HepG2 (cell line): Measurements from ENCODE around the gene TUBB. TPM values are rescaled to one million over a fixed set of nuclear protein-coding genes. Genes with fewer than 3 reads are reported as not detected.
A peak's percentile ranks its signal among the peaks of the same experiment; 100 is the strongest.

Experiments
- ATF1 ChIP-seq: IDR thresholded peaks from 2 replicates; pipeline ENCODE4 v1.6.1; 2016; ENCODE audit warnings: mild to moderate bottlenecking, control low read depth
- ATF7 ChIP-seq, 2 experiments: fragments of 450-650 bp in 1 of 2; sonication (generic) in 1 of 2; formaldehyde crosslinking in 1 of 2; IDR thresholded peaks; 2 replicates each; pipeline versions ENCODE4 v1.4.0 to v1.6.1; 2016 to 2020; ENCODE audit warnings: antibody characterized with exemption in 1 of 2, mild to moderate bottlenecking in 1 of 2, missing genetic modification reagents in 1 of 2
- ATF7-NPFF ChIP-seq: sonication (generic); formaldehyde crosslinking; IDR thresholded peaks from 2 replicates; pipeline ENCODE4 v1.8.1; 2023; ENCODE audit warnings: mild to moderate bottlenecking, low read depth, missing genetic modification reagents, moderate library complexity
- FOXJ3 ChIP-seq: sonication (generic); formaldehyde crosslinking; IDR thresholded peaks from 2 replicates; pipeline ENCODE4 v1.4.0; 2020; ENCODE audit warnings: missing genetic modification reagents, mild to moderate bottlenecking, borderline replicate concordance
- HCFC1 ChIP-seq: fragments of 150-350 bp; IDR thresholded peaks from 2 replicates; pipeline ENCODE4 v1.6.1; 2014; ENCODE audit warnings: low read depth, low read length
- JUND ChIP-seq: sonication (generic); formaldehyde crosslinking; IDR thresholded peaks from 2 replicates; pipeline ENCODE4 v1.8.0; 2022; ENCODE audit warnings: mild to moderate bottlenecking, missing genetic modification reagents
- KMT2A ChIP-seq: sonication (generic); formaldehyde crosslinking; IDR thresholded peaks from 2 replicates; pipeline ENCODE4 v1.4.0; 2020; ENCODE audit warnings: missing genetic modification reagents
- RFX5 ChIP-seq: IDR thresholded peaks from 2 replicates; pipeline ENCODE4 v1.6.1; 2011; ENCODE audit warnings: low read depth, low read length, improper control_type of control experiment
- RNF2 ChIP-seq: fragments of 450-650 bp; conservative IDR thresholded peaks from 2 replicates; pipeline ENCODE4 v1.6.1; 2016; ENCODE audit warnings: low read depth
- TAF15 ChIP-seq: fragments of 200-400 bp; formaldehyde crosslinking; IDR thresholded peaks from one replicate; pipeline ENCODE4 v1.6.1; 2018; ENCODE audit warnings: mild to moderate bottlenecking, low read depth, low read length; ENCODE audit not compliant: poor library complexity, severe bottlenecking
- TARDBP ChIP-seq: sonication (generic); formaldehyde crosslinking; IDR thresholded peaks from 2 replicates; pipeline ENCODE4 v1.8.0; 2022; ENCODE audit warnings: mild to moderate bottlenecking, missing genetic modification reagents
- TEAD3 ChIP-seq: optimal IDR thresholded peaks from 2 replicates; pipeline ENCODE3; 2016; ENCODE audit warnings: borderline replicate concordance
- ZFP36L1 ChIP-seq: sonication (generic); formaldehyde crosslinking; IDR thresholded peaks from 2 replicates; pipeline ENCODE4 v1.8.0; 2022; ENCODE audit warnings: mild to moderate bottlenecking, missing genetic modification reagents, moderate library complexity
- ZFP36L2 ChIP-seq: sonication (generic); formaldehyde crosslinking; IDR thresholded peaks from 2 replicates; pipeline ENCODE4 v1.4.0; 2020; ENCODE audit warnings: missing genetic modification reagents
- ZFYVE20 ChIP-seq: sonication (generic); formaldehyde crosslinking; IDR thresholded peaks from 2 replicates; pipeline ENCODE4 v1.8.0; 2023; ENCODE audit warnings: low read depth, mild to moderate bottlenecking, moderate library complexity, missing genetic modification reagents, borderline replicate concordance
- ZMYM3 ChIP-seq: sonication (generic); formaldehyde crosslinking; IDR thresholded peaks from 2 replicates; pipeline ENCODE4 v1.5.1; 2020; ENCODE audit warnings: mild to moderate bottlenecking, missing genetic modification reagents
- ZNF207 ChIP-seq: fragments of 450-650 bp; IDR thresholded peaks from 2 replicates; pipeline ENCODE4 v1.6.1; 2016; ENCODE audit warnings: antibody characterized with exemption, borderline replicate concordance
- ZNF260 ChIP-seq: sonication (generic); formaldehyde crosslinking; IDR thresholded peaks from 2 replicates; pipeline ENCODE4 v1.4.0; 2020; ENCODE audit warnings: missing genetic modification reagents, low read depth, mild to moderate bottlenecking, borderline replicate concordance
- ZNF350 ChIP-seq: sonication (generic); formaldehyde crosslinking; IDR thresholded peaks from 2 replicates; pipeline ENCODE4 v1.4.0; 2020; ENCODE audit warnings: mild to moderate bottlenecking, low read depth, missing genetic modification reagents, borderline replicate concordance
- ZNF672 ChIP-seq: sonication (generic); formaldehyde crosslinking; IDR thresholded peaks from 2 replicates; pipeline ENCODE4 v1.8.1; 2022; ENCODE audit warnings: missing genetic modification reagents
- ZNF839 ChIP-seq: sonication (generic); formaldehyde crosslinking; IDR thresholded peaks from 2 replicates; pipeline ENCODE4 v1.4.0; 2020; ENCODE audit warnings: missing genetic modification reagents, mild to moderate bottlenecking, borderline replicate concordance
- ZSCAN21 ChIP-seq: sonication (generic); formaldehyde crosslinking; IDR thresholded peaks from 2 replicates; pipeline ENCODE4 v1.8.0; 2022; ENCODE audit warnings: mild to moderate bottlenecking, missing genetic modification reagents, moderate library complexity, borderline replicate concordance
- polyA plus RNA-seq, 8 experiments: library from polyadenylated mRNA; depleted of rRNA in 3 of 8; stranded (reverse) in 7 of 8; unstranded in 1 of 8; fragments of >200 nt; fragmentation: Illumina TruSeq in 4 of 8; extraction: Trizol in 4 of 8; gene quantifications; 2 replicates each; pipeline versions ENCODE4 v1.2.1 to v1.2.3, GENCODE V29; 2011 to 2016; ENCODE audit warnings: low read depth in 4 of 8, missing spikeins in 1 of 8, mixed read lengths in 1 of 8; ENCODE audit not compliant: insufficient read depth in 1 of 8
- total RNA-seq, 5 experiments: library from RNA; depleted of rRNA; stranded (reverse); fragments of >200 nt; fragmentation: Illumina TruSeq; extraction: Trizol; gene quantifications; 2 replicates each; pipeline ENCODE4 v1.2.3, GENCODE V29; 2016; ENCODE audit warnings: low read depth in 1 of 5
- TF ChIP-seq, protein P1 (sequence below): sonication (generic); formaldehyde crosslinking; IDR thresholded peaks from 2 replicates; pipeline ENCODE4 v1.5.0; 2020; ENCODE audit warnings: missing genetic modification reagents
- TF ChIP-seq, protein P2 (sequence below): sonication (generic); formaldehyde crosslinking; IDR thresholded peaks from 2 replicates; pipeline ENCODE4 v1.8.0; 2022; ENCODE audit warnings: mild to moderate bottlenecking, missing genetic modification reagents, moderate library complexity
- TF ChIP-seq, protein P3 (sequence below): sonication (generic); formaldehyde crosslinking; IDR thresholded peaks from 2 replicates; pipeline ENCODE4 v1.4.0; 2020; ENCODE audit warnings: mild to moderate bottlenecking, missing genetic modification reagents
- TF ChIP-seq, protein P4 (sequence below): sonication (generic); formaldehyde crosslinking; IDR thresholded peaks from 2 replicates; pipeline ENCODE4 v1.8.0; 2023; ENCODE audit warnings: mild to moderate bottlenecking, missing genetic modification reagents

Gene TUBB
- total and polyA plus RNA-seq, 2 of the 13 experiments (the other 11 are each of a cell fraction or from before 2014, with no cell fraction given), result 911 to 1,163 TPM

DNA sequence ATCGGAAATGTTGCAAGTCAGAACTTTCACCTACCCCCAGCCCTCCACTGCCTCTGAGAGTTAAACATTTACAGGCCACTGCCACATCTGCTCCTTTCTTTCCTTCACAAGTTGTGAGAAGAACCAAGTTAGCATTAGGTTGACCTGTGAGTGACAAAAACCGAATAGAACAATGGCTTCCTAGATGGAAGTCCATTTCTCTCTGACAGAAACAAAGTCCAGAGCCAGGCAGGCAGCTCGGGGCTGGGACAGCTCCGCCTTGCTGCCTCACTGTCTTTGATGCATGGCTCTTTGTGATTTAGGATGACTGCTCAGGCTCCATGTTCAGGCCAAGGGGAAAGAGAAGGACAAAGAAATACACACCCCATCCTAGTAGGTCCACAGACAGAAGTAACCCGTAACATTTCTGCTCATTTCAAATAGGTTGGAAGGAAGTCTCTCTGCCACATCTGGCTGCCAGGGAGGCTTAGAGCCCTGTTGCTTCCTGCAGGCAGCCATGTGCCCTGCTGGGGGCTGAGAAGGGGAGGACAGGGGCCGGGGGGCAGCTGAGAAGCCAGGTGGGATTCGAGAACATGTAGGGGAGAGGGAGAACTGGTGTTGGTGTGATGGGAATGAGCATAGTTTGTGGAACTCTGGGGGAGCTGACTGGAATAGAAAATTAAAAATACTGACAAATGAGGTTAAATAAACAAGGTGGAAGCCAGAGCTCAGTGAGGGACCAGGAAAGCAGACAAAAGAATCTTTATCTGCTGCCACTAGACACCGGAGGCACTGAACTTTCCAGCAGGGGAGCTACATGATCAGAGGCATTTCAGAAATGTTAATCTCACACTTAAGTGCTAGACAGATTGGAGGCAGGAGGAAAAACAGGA is 43.7 kb downstream of the TUBB start (continued):
- TF ChIP-seq, protein P1, sequence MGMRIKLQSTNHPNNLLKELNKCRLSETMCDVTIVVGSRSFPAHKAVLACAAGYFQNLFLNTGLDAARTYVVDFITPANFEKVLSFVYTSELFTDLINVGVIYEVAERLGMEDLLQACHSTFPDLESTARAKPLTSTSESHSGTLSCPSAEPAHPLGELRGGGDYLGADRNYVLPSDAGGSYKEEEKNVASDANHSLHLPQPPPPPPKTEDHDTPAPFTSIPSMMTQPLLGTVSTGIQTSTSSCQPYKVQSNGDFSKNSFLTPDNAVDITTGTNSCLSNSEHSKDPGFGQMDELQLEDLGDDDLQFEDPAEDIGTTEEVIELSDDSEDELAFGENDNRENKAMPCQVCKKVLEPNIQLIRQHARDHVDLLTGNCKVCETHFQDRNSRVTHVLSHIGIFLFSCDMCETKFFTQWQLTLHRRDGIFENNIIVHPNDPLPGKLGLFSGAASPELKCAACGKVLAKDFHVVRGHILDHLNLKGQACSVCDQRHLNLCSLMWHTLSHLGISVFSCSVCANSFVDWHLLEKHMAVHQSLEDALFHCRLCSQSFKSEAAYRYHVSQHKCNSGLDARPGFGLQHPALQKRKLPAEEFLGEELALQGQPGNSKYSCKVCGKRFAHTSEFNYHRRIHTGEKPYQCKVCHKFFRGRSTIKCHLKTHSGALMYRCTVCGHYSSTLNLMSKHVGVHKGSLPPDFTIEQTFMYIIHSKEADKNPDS (CRISPR knock-in tag), result no peak
- TF ChIP-seq ZNF350 (peak; percentile 85; the same call in 1 of the 2 replicates), ZFP36L1 (CRISPR knock-in tag) (peak; percentile 81; the same call in 1 of the 2 replicates), JUND (CRISPR knock-in tag) (peak; percentile 57), HCFC1 (peak; percentile 8; the same call in 1 of the 2 replicates), ATF7 (IDR thresholded peaks at IDR 0.05) (no peak), ATF7 (CRISPR knock-in tag; IDR thresholded peaks at IDR 0.05) (peak; percentile 36; the same call in 1 of the 2 replicates), ZFYVE20 (no peak), TAF15 (no peak), ZNF839 (CRISPR knock-in tag) (no peak), KMT2A (CRISPR knock-in tag) (no peak; the same call in 1 of the 2 replicates), ZNF672 (CRISPR knock-in tag) (no peak), ZFP36L2 (CRISPR knock-in tag) (no peak), TARDBP (CRISPR knock-in tag) (peak; percentile 93), ZNF260 (CRISPR knock-in tag) (no peak), ZMYM3 (CRISPR knock-in tag) (peak; percentile 31; the same call in 1 of the 2 replicates), TEAD3 (CRISPR knock-in tag) (peak; percentile 98), RFX5 (no peak), ZSCAN21 (peak; percentile 42; the same call in 1 of the 2 replicates), ATF1 (CRISPR knock-in tag) (peak; percentile 50; the same call in 1 of the 2 replicates), ATF7-NPFF (CRISPR knock-in tag) (peak; percentile 59), RNF2 (no peak), ZNF207 (no peak), FOXJ3 (CRISPR knock-in tag) (peak; percentile 82; the same call in 1 of the 2 replicates)
- TF ChIP-seq, protein P2, sequence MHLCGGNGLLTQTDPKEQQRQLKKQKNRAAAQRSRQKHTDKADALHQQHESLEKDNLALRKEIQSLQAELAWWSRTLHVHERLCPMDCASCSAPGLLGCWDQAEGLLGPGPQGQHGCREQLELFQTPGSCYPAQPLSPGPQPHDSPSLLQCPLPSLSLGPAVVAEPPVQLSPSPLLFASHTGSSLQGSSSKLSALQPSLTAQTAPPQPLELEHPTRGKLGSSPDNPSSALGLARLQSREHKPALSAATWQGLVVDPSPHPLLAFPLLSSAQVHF, result no peak
- TF ChIP-seq, protein P3, sequence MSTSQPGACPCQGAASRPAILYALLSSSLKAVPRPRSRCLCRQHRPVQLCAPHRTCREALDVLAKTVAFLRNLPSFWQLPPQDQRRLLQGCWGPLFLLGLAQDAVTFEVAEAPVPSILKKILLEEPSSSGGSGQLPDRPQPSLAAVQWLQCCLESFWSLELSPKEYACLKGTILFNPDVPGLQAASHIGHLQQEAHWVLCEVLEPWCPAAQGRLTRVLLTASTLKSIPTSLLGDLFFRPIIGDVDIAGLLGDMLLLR (CRISPR knock-in tag), result no peak
- TF ChIP-seq, protein P4, sequence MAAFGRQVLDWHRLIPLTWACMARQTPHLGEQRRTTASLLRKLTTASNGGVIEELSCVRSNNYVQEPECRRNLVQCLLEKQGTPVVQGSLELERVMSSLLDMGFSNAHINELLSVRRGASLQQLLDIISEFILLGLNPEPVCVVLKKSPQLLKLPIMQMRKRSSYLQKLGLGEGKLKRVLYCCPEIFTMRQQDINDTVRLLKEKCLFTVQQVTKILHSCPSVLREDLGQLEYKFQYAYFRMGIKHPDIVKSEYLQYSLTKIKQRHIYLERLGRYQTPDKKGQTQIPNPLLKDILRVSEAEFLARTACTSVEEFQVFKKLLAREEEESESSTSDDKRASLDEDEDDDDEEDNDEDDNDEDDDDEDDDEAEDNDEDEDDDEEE, result no peak
